ENCODE measurements around the gene ARMC7.

Gene ARMC7

DNA sequence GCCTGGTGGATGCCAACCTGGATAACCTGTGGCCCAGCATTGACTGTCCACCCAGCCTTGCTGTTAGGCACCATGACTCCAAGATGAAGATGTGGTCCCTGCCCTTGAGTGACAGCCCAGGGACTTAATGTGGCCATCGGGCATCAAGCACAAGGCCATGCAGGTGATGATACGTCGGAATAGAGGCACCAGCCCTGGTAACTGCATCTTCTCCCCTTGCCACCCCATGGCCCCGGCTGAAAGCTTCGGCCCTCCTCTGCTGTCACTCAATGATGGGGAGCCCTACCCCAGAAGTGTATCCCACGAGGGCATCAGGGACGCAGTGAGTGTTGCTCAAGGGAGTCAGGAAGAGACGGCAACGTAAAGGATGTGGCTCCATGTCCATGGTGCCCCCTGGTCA, 19.8 kb downstream of the ARMC7 start:
- Histone ChIP-seq H3K79me2 (ENCODE audit: control insufficient read depth, insufficient read depth, low read length, poor library complexity) (peaks cover 9% of the 10 kb centered on the region), H3K14ac (ENCODE audit: low read length) (no peak overlapping the region), H3K36me3 (ENCODE audit: control insufficient read depth in 1 of 2, insufficient read depth in 2 of 2, low read length in 2 of 2) (peaks cover 15 to 19% of the 10 kb centered on the region in 2 experiments), H3K4me1 (ENCODE audit: control insufficient read depth in 1 of 2, insufficient read depth in 2 of 2, low read length in 2 of 2) (peaks cover 0 to 6% of the 10 kb centered on the region in 2 experiments), H3K4me2 (ENCODE audit: low read length) (no peak overlapping the region), H2BK120ac (ENCODE audit: insufficient read depth, low read length, poor library complexity) (no peak overlapping the region), H2AFZ (ENCODE audit: insufficient read depth, low read length, poor library complexity) (no peak overlapping the region), H3K9me3 (ENCODE audit: insufficient read depth, low read depth, low read length) (peaks cover 2% of the 10 kb centered on the region), H4K8ac (ENCODE audit: low read depth, low read length) (no peak overlapping the region), H3K27ac (ENCODE audit: low read depth, low read length) (no peak overlapping the region), H3K23ac (ENCODE audit: low read length) (no peak overlapping the region), H3K4me3 (ENCODE audit: low read depth, low read length) (no peak overlapping the region), H3K4ac (ENCODE audit: low read depth, low read length) (no peak overlapping the region), H3K18ac (ENCODE audit: low read length) (no peak overlapping the region), H2BK5ac (ENCODE audit: low read depth, low read length, poor library complexity) (no peak overlapping the region), H4K91ac (ENCODE audit: low read depth, low read length) (no peak overlapping the region), H4K12ac (ENCODE audit: low read depth, low read length) (no peak overlapping the region), H3K9ac (ENCODE audit: low read length) (no peak overlapping the region), H3K79me1 (ENCODE audit: low read length) (peaks cover 11% of the 10 kb centered on the region), H2BK12ac (ENCODE audit: low read length) (no peak overlapping the region), H3K27me3 (ENCODE audit: insufficient read depth, low read length) (no peaks in the 10 kb centered on the region), H2AK5ac (ENCODE audit: low read length) (no peak overlapping the region)
- no peak for DNase-seq
- no CpG with 5 or more reads among the region's 9 CpGs for WGBS (ENCODE audit: extremely low coverage, insufficient coverage, insufficient read length)

DNA sequence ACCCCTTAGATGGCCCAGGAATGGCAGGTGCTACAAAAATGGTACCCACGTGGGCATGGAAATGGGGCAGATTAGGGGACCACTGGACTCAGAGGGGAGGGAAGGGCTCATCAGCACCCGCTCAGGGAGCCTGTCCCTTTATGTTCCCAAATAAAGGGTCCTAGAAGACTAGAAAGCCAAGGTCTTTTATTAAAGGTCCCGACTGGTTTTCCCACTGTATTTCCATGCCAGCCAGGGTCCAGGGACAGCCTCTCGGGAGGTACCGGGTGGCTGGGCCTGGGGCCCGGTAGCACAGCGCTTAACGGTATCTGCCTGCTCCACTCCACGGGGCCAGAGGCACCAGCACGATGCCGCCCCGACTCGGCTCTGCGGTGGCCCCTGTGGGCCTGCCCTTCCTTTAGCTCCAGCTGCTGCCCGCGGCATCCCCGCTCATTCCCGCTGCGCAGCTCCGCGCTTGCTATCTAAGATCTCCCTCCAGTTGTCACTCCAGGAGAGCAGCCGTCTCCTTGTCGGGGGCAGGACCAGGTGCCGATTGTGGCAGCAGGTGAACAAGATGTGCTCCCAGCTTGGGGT, 20.4 kb downstream of the ARMC7 start:
- H3K4ac ChIP-seq (ENCODE audit: low read depth, low read length): peak overlapping the region; percentile 41
- no CpG with 5 or more reads among the region's 24 CpGs for WGBS (ENCODE audit: extremely low coverage, insufficient coverage, insufficient read length)

GRCh38 chr17:75130632-75131277, 21.0 kb downstream of the ARMC7 start:
- DNase-seq: peak in 1 of 2 donors; percentile 63
- Histone ChIP-seq H3K27me3 (ENCODE audit: insufficient read depth, low read length) (no peaks in the 10 kb centered on the region), H3K4me2 (ENCODE audit: low read length) (peak overlapping the region; percentile 88), H4K12ac (ENCODE audit: low read depth, low read length) (peak overlapping the region; percentile 98), H3K79me1 (ENCODE audit: low read length) (peaks cover 11% of the 10 kb centered on the region), H2BK5ac (ENCODE audit: low read depth, low read length, poor library complexity) (peak overlapping the region; percentile 71), H3K4ac (ENCODE audit: low read depth, low read length) (peak overlapping the region; percentile 75), H3K79me2 (ENCODE audit: control insufficient read depth, insufficient read depth, low read length, poor library complexity) (peaks cover 9% of the 10 kb centered on the region), H3K4me3 (ENCODE audit: low read depth, low read length) (peak overlapping the region; percentile 87), H2BK12ac (ENCODE audit: low read length) (no peak overlapping the region), H3K9ac (ENCODE audit: low read length) (peak overlapping the region; percentile 92), H3K36me3 (ENCODE audit: control insufficient read depth in 1 of 2, insufficient read depth in 2 of 2, low read length in 2 of 2) (peaks cover 23 to 24% of the 10 kb centered on the region in 2 experiments), H3K23ac (ENCODE audit: low read length) (no peak overlapping the region), H4K8ac (ENCODE audit: low read depth, low read length) (peak overlapping the region; percentile 100), H2AK5ac (ENCODE audit: low read length) (no peak overlapping the region), H3K14ac (ENCODE audit: low read length) (peak overlapping the region; percentile 88), H2BK120ac (ENCODE audit: insufficient read depth, low read length, poor library complexity) (peak overlapping the region; percentile 59), H2AFZ (ENCODE audit: insufficient read depth, low read length, poor library complexity) (peak overlapping the region; percentile 71), H3K4me1 (ENCODE audit: control insufficient read depth in 1 of 2, insufficient read depth in 2 of 2, low read length in 2 of 2) (peaks cover 0 to 6% of the 10 kb centered on the region in 2 experiments), H3K9me3 (ENCODE audit: insufficient read depth, low read depth, low read length) (no peaks in the 10 kb centered on the region), H3K18ac (ENCODE audit: low read length) (peak overlapping the region; percentile 93), H3K27ac (ENCODE audit: low read depth, low read length) (peak overlapping the region; percentile 91), H4K91ac (ENCODE audit: low read depth, low read length) (peak overlapping the region; percentile 52)
- WGBS (ENCODE audit: extremely low coverage, insufficient coverage, insufficient read length): no CpG with 5 or more reads among the region's 29 CpGs

More for the DNA sequence above, 20.4 kb downstream of the ARMC7 start:
- H4K12ac ChIP-seq (ENCODE audit: low read depth, low read length): no peak overlapping the region
- H3K4me1 ChIP-seq (ENCODE audit: control insufficient read depth in 1 of 2, insufficient read depth in 2 of 2, low read length in 2 of 2): peaks cover 0 to 6% of the 10 kb centered on the region in 2 experiments
- no peak for DNase-seq
- H3K9me3 ChIP-seq (ENCODE audit: insufficient read depth, low read depth, low read length): peaks cover under 1% of the 10 kb centered on the region
- no peak overlapping the region for H3K23ac ChIP-seq (ENCODE audit: low read length)
- H4K91ac ChIP-seq (ENCODE audit: low read depth, low read length): no peak overlapping the region
- no peak overlapping the region for H4K8ac ChIP-seq (ENCODE audit: low read depth, low read length)
- peaks cover 19% of the 10 kb centered on the region in 2 experiments for H3K36me3 ChIP-seq (ENCODE audit: control insufficient read depth in 1 of 2, insufficient read depth in 2 of 2, low read length in 2 of 2)
- H3K14ac ChIP-seq (ENCODE audit: low read length): no peak overlapping the region
- no peak overlapping the region for H2AK5ac ChIP-seq (ENCODE audit: low read length)
- H3K27me3 ChIP-seq (ENCODE audit: insufficient read depth, low read length): no peaks in the 10 kb centered on the region
- no peak overlapping the region for H2AFZ ChIP-seq (ENCODE audit: insufficient read depth, low read length, poor library complexity)
- H3K27ac ChIP-seq (ENCODE audit: low read depth, low read length): no peak overlapping the region
- H3K18ac ChIP-seq (ENCODE audit: low read length): no peak overlapping the region
- peaks cover 9% of the 10 kb centered on the region for H3K79me2 ChIP-seq (ENCODE audit: control insufficient read depth, insufficient read depth, low read length, poor library complexity)
- H2BK120ac ChIP-seq (ENCODE audit: insufficient read depth, low read length, poor library complexity): no peak overlapping the region
- no peak overlapping the region for H3K9ac ChIP-seq (ENCODE audit: low read length)
- no peak overlapping the region for H2BK5ac ChIP-seq (ENCODE audit: low read depth, low read length, poor library complexity)
- peaks cover 11% of the 10 kb centered on the region for H3K79me1 ChIP-seq (ENCODE audit: low read length)
- no peak overlapping the region for H2BK12ac ChIP-seq (ENCODE audit: low read length)
- peak overlapping the region; percentile 88 for H3K4me2 ChIP-seq (ENCODE audit: low read length)
- peak overlapping the region; percentile 87 for H3K4me3 ChIP-seq (ENCODE audit: low read depth, low read length)

DNA sequence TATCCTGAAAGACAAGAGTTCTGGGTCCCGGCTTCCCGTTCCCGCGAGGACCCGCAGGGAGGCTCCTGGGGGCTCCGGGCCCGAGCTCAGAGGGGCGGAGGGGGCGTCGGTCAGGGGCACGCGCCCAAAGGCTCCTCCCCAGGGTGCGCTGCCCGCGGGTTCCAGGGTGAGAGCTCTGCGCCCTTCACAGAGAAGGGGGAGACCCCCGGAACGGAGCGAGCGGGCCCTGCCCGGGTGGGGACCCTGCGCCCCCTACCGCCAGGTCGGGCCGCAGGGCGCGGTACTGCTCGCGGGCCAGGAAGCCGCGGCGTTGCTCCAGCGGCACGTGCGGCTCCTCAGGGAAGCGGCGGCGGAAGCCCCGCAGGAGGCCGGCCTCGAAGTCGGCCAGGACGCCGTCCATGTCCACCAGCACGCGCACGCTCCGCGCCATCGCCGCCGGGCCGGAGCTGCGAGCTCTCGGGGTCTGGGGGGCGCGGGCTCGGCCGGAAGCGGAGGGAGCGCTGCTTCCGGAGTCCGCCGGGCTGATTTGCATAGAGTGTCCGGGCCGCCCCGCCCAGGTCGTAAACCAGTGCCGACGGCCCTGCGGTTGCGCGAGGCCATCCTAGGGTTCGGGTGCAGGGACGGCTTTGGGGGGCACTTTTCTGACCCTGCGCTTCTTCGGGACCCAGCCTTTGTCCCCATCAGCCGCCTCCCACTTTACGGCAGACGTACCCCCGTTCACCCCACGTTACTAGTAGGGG, 21.7 kb downstream of the ARMC7 start, which contains the start of gene NT5C:
Gene NT5C (minus strand): TSS at position 465 of the 740 bp plus-strand sequence. CDS start 35 bp downstream, at position 430.
- Histone ChIP-seq H4K91ac (ENCODE audit: low read depth, low read length) (peak within 1 kb of the TSS; percentile 98), H3K18ac (ENCODE audit: low read length) (peak within 1 kb of the TSS; percentile 98), H3K79me1 (ENCODE audit: low read length) (peaks cover 11% of the 10 kb centered on the region), H2BK5ac (ENCODE audit: low read depth, low read length, poor library complexity) (peak within 1 kb of the TSS; percentile 74), H3K27me3 (ENCODE audit: insufficient read depth, low read length) (no peaks in the 10 kb centered on the region), H4K12ac (ENCODE audit: low read depth, low read length) (peak within 1 kb of the TSS; percentile 98), H3K4ac (ENCODE audit: low read depth, low read length) (peak within 1 kb of the TSS; percentile 94), H4K8ac (ENCODE audit: low read depth, low read length) (peak within 1 kb of the TSS; percentile 100), H3K27ac (ENCODE audit: low read depth, low read length) (peak within 1 kb of the TSS; percentile 91), H2AFZ (ENCODE audit: insufficient read depth, low read length, poor library complexity) (peak within 1 kb of the TSS; percentile 98), H2AK5ac (ENCODE audit: low read length) (peak within 1 kb of the TSS; percentile 84), H3K4me1 (ENCODE audit: control insufficient read depth in 1 of 2, insufficient read depth in 2 of 2, low read length in 2 of 2) (peaks cover 0 to 6% of the 10 kb centered on the region in 2 experiments), H3K9ac (ENCODE audit: low read length) (peak within 1 kb of the TSS; percentile 92), H3K36me3 (ENCODE audit: control insufficient read depth in 1 of 2, insufficient read depth in 2 of 2, low read length in 2 of 2) (peaks cover 25 to 26% of the 10 kb centered on the region in 2 experiments), H3K9me3 (ENCODE audit: insufficient read depth, low read depth, low read length) (no peaks in the 10 kb centered on the region), H3K14ac (ENCODE audit: low read length) (peak within 1 kb of the TSS; percentile 95), H3K4me2 (ENCODE audit: low read length) (peak within 1 kb of the TSS; percentile 88), H3K79me2 (ENCODE audit: control insufficient read depth, insufficient read depth, low read length, poor library complexity) (peaks cover 9% of the 10 kb centered on the region), H2BK12ac (ENCODE audit: low read length) (peak within 1 kb of the TSS; percentile 16), H2BK120ac (ENCODE audit: insufficient read depth, low read length, poor library complexity) (peak within 1 kb of the TSS; percentile 74), H3K4me3 (ENCODE audit: low read depth, low read length) (peak within 1 kb of the TSS; percentile 87), H3K23ac (ENCODE audit: low read length) (no peak within 1 kb of the TSS)
- no CpG with 5 or more reads among the region's 82 CpGs for WGBS (ENCODE audit: extremely low coverage, insufficient coverage, insufficient read length)
- peak; percentile 49 to 67 for DNase-seq

All from trophoblast cell (in vitro differentiated cells and primary cell).